ENCODE measurements around the gene PRR12.

Gene PRR12

DNA sequence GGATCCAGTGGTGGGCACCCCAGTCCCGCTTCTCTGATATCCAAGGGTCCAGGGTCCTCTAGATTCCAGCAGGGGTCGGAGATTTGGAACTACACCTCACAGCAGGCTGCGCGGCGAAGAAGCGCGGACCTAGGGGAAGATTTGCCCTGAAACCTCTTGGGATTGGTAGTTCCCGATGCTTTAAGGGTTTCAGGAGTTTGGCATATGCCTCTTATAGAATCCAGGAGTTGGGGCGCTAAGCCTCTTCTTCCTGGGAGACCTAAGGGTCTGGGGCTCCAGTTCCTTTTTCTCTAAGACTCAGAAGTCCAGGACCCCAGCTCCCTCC is 75.1 kb downstream of the PRR12 start:
- DNase-seq (ENCODE audit: insufficient read length, low spot score) = no peak
- no peak for TF ChIP-seq POLR2A (IDR thresholded peaks at IDR 0.05; ENCODE audit: low read depth, low read length)
- no peak for TF ChIP-seq POU2F2 (IDR thresholded peaks at IDR 0.05; ENCODE audit: low read depth, low read length)
- TF ChIP-seq TAF1 (IDR thresholded peaks at IDR 0.05; ENCODE audit: low read depth, low read length) = no peak
- no peak for TF ChIP-seq SPI1 (IDR thresholded peaks at IDR 0.05; ENCODE audit: low read depth, low read length)
- no peak for TF ChIP-seq PAX5 (IDR thresholded peaks at IDR 0.05; ENCODE audit: insufficient read depth, low read length, severe bottlenecking)
- no peak for TF ChIP-seq POLR2AphosphoS5 (IDR thresholded peaks at IDR 0.05; ENCODE audit: low read depth, low read length)
- no peak for FAIRE-seq

DNA sequence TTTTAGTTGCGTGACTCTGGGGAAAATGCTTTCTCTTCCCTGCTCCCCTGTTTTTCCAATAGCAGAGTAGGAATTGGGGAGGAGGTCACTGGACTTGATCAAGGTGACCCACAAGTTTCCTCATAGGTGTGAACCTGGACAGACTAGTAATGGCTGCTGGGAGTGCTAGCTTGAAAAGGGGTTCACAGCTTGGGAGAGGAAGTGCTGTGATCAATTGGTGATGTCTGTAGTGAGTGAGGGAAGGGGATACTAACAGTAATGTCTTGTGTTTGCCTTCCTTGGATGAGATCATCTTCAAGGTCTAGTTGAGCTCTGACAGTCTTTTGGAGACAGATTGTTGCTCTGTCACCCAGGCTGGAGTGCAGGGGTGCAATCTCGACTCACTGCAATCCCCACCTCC is 76.5 kb downstream of the PRR12 start:
- TF ChIP-seq POLR2A (IDR thresholded peaks at IDR 0.05; ENCODE audit: low read depth, low read length) (no peak), SPI1 (IDR thresholded peaks at IDR 0.05; ENCODE audit: low read depth, low read length) (peak; percentile 56), TAF1 (IDR thresholded peaks at IDR 0.05; ENCODE audit: low read depth, low read length) (no peak), POLR2AphosphoS5 (IDR thresholded peaks at IDR 0.05; ENCODE audit: low read depth, low read length) (no peak)
- no peak for DNase-seq (ENCODE audit: insufficient read length, low spot score)
- FAIRE-seq = no peak

DNA sequence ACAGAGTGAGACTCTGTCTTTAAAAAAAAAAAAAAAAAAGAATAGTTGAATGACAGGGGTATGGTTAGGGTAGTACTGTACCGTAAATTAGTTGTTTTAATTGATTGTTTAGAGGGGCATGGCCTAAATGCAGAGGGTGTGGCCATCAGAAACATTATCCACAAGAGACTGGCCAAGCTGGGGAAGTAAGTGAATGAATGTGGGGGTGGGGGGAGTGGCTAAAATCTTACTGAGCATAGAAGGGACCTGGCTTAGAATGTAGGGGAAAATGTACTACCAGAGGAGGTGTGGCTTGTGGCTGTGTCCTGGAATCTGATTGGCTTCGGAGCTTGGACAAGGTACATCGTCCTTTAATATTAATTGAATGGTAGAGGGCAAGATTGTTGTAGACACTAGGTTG is 78.5 kb downstream of the PRR12 start:
- DNase-seq (ENCODE audit: insufficient read length, low spot score) (no peak), FAIRE-seq (no peak)
- TF ChIP-seq PAX5 (IDR thresholded peaks at IDR 0.05; ENCODE audit: insufficient read depth, low read length, severe bottlenecking) (no peak), SPI1 (IDR thresholded peaks at IDR 0.05; ENCODE audit: low read depth, low read length) (no peak), POLR2AphosphoS5 (IDR thresholded peaks at IDR 0.05; ENCODE audit: low read depth, low read length) (no peak), POU2F2 (IDR thresholded peaks at IDR 0.05; ENCODE audit: low read depth, low read length) (no peak), POLR2A (IDR thresholded peaks at IDR 0.05; ENCODE audit: low read depth, low read length) (no peak), TAF1 (IDR thresholded peaks at IDR 0.05; ENCODE audit: low read depth, low read length) (no peak)

DNA sequence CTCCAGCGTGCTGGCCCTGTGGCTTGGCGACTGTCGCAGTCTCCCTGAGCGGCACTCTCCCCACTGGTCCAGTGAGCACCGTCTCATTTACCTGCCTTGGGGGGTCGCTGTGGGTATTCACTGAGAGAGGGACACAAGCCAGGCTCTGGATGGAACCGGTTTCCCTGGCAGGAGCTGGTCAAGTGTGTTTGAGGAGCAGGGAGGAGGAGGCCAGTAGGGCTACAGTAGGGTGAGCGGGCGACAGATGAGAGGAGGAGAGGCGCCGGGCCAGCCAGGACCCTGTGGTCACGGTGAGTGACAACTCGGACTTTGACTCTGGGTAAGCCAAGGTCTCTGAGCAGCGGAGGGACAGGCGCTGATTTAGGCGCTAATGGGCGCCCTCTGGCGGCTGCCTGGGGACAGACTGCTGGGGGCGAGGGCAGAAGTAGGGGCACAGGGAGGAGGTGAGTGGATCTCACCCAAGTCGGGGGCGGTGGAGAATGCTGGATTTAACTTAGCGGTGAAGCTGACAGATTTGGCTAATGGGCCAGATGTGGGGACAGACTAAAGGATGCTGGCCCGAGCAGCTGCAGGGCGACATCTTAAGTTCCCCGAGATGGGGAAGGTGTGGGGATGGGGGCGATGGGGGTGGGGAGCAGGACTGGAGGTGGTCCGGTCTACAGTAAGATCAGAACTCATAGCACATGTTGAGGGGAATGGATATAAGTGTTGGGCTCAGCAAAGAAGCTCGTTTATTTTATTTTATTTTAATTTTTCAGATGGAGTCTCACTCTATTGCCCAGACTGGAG is 81.3 kb downstream of the PRR12 start:
- FAIRE-seq (peak; percentile 97), DNase-seq (ENCODE audit: insufficient read length, low spot score) (peak; percentile 87)
- no peak for TF ChIP-seq PAX5 (IDR thresholded peaks at IDR 0.05; ENCODE audit: insufficient read depth, low read length, severe bottlenecking)
- TF ChIP-seq POLR2A (IDR thresholded peaks at IDR 0.05; ENCODE audit: low read depth, low read length) = no peak
- TF ChIP-seq POLR2AphosphoS5 (IDR thresholded peaks at IDR 0.05; ENCODE audit: low read depth, low read length) = no peak
- TF ChIP-seq POU2F2 (IDR thresholded peaks at IDR 0.05; ENCODE audit: low read depth, low read length) = 0 out of 2 replicates have a peak, but pooled peaks have one; percentile 22
- no peak for TF ChIP-seq TAF1 (IDR thresholded peaks at IDR 0.05; ENCODE audit: low read depth, low read length)

Data from GM12891 (cell line).